Caco-2 (cell line): ENCODE measurements around the gene GABRB3. TPM values are rescaled to one million over a fixed set of nuclear protein-coding genes. Genes with fewer than 3 reads are reported as not detected.

ENCODE experiments used
- BruUV-seq: library from RNA; stranded (reverse); fragments of 400-500 nt; replicated peaks from 2 replicates; lab custom pipeline; 2021; lab: Mats Ljungman, UMichigan
- CTCF ChIA-PET: fragments of 300-600 bp; sonication (Branson Sonifier 250); formaldehyde crosslinking; loops from one replicate; lab custom pipeline; 2022; ENCODE audit warnings: antibody characterized with exemption; lab: Charles Lee
- POLR2A ChIA-PET: fragments of 300-600 bp; sonication (Branson Sonifier 250); formaldehyde crosslinking; loops from one replicate; lab custom pipeline; 2022; ENCODE audit warnings: antibody characterized with exemption; lab: Charles Lee
- DNase-seq, 2 experiments: peaks; one replicate each; pipeline versions ENCODE4 v3.0.0 to v3.0.0-alpha.2; 2020 to 2022
- H3K27me3 ChIP-seq: replicated peaks from 2 replicates; pipeline ENCODE4 v1.6.0; 2011; ENCODE audit warnings: low read length; ENCODE audit not compliant: control insufficient read depth, insufficient read depth
- H3K36me3 ChIP-seq: 2 replicates; pipeline ENCODE4 v1.5.1; 2011; ENCODE audit warnings: low read length; ENCODE audit not compliant: control insufficient read depth, insufficient read depth
- H3K4me1 ChIP-seq: fragments of 250-450 bp; sonication (Bioruptor Pico); 2 replicates; pipeline ENCODE4 v1.5.1; 2020; ENCODE audit warnings: mild to moderate bottlenecking
- H3K4me3 ChIP-seq: 2 replicates; pipeline ENCODE4 v1.5.1; 2011; ENCODE audit warnings: low read depth, mild to moderate bottlenecking, control low read depth, low read length
- H3K9me3 ChIP-seq: fragments of 250-450 bp; sonication (Bioruptor Pico); 2 replicates; pipeline ENCODE4 v1.5.1; 2020; ENCODE audit warnings: mild to moderate bottlenecking, moderate library complexity
- H3K27ac Mint-ChIP-seq: one replicate; pipeline ENCODE4 v1.8.0; 2022; ENCODE audit warnings: mixed read lengths; ENCODE audit not compliant: unreplicated experiment
- H3K27me3 Mint-ChIP-seq: one replicate; pipeline ENCODE4 v1.8.0; 2022; ENCODE audit warnings: mixed read lengths; ENCODE audit not compliant: insufficient read depth, unreplicated experiment
- H3K36me3 Mint-ChIP-seq: one replicate; pipeline ENCODE4 v1.8.0; 2022; ENCODE audit warnings: mild to moderate bottlenecking, mixed read lengths; ENCODE audit not compliant: insufficient read depth, unreplicated experiment
- H3K4me1 Mint-ChIP-seq: one replicate; pipeline ENCODE4 v1.8.0; 2022; ENCODE audit warnings: low read depth, mixed read lengths; ENCODE audit not compliant: unreplicated experiment
- H3K4me3 Mint-ChIP-seq: one replicate; pipeline ENCODE4 v1.8.0; 2022; ENCODE audit warnings: mild to moderate bottlenecking, moderate library complexity, mixed read lengths; ENCODE audit not compliant: unreplicated experiment
- H3K9me3 Mint-ChIP-seq: one replicate; pipeline ENCODE4 v1.8.0; 2022; ENCODE audit warnings: mixed read lengths; ENCODE audit not compliant: unreplicated experiment
- CTCF ChIP-seq, 2 experiments: fragments of 200-600 bp in 1 of 2; IDR thresholded peaks; 1 replicate in 1 of 2; 2 replicates in 1 of 2; pipeline versions ENCODE4 v1.5.1 to v1.8.0; 2011 to 2022; ENCODE audit warnings: antibody characterized with exemption in 1 of 2, control low read depth in 1 of 2, inconsistent platforms in 1 of 2, low read depth in 1 of 2, low read length in 1 of 2, mild to moderate bottlenecking in 1 of 2, moderate library complexity in 1 of 2; ENCODE audit not compliant: insufficient read depth in 1 of 2, severe bottlenecking in 1 of 2, unreplicated experiment in 1 of 2
- intact Hi-C: fragments of 100-400 bp; cut with micrococcal nuclease; formaldehyde crosslinking; loops from one replicate; pipeline ENCODE4 v1.10.0; 2022; ENCODE audit not compliant: unreplicated experiment
- total RNA-seq: library from RNA; stranded (reverse); gene quantifications from 2 replicates; pipeline ENCODE4 v1.2.3, GENCODE V29; 2022

Gene GABRB3
- total RNA-seq, 1 experiment from 2014 or later, result not detected

- Histone ChIP-seq H3K4me3 (no peak overlapping the region), H3K9me3 (peaks cover 5% of the 10 kb centered on the region; the same call in 1 of the 2 replicates), H3K36me3 (no peaks in the 10 kb centered on the region), H3K27me3 (no peaks in the 10 kb centered on the region), H3K4me1 (no peaks in the 10 kb centered on the region)
- Mint-ChIP-seq H3K27me3 (no peaks in the 10 kb centered on the region), H3K4me1 (no peaks in the 10 kb centered on the region), H3K36me3 (no peaks in the 10 kb centered on the region), H3K4me3 (no peak overlapping the region), H3K9me3 (peaks cover 9% of the 10 kb centered on the region), H3K27ac (no peak overlapping the region)
- no TSS peak for BruUV-seq
- no peak for TF ChIP-seq CTCF (IDR thresholded peaks at IDR 0.05; ENCODE audit: insufficient read depth in 1 of 2, low read depth in 1 of 2, low read length in 1 of 2, severe bottlenecking in 1 of 2, unreplicated experiment in 1 of 2)
- DNase-seq, result no peak
- CTCF ChIA-PET, result no interaction called here
- intact Hi-C loops, result no loop called here
- POLR2A ChIA-PET, result no interaction called here
Measured at GRCh38 chr15:26736502-26737248, 36.2 kb downstream of the GABRB3 start.

DNA sequence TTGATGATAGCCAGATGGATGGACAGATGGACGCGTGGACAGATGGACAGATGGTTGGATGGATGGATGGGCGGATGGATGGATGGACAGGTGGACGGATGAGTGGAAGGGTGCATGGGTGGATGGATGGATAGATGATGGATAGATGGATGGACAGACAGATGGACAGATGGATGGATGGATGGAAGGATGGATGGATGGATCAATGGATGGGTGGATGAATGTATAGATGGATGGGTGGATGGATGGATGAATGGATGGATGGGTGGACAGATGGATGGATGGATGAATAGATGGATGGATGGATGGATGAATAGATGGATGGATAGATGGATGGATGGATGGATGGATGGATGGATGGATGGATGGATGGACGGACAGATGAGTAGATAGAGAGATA, 40.9 kb downstream of the GABRB3 start:
- BruUV-seq, result no TSS peak
- H3K4me3 ChIP-seq, result no peak overlapping the region
- Mint-ChIP-seq H3K4me1 (no peaks in the 10 kb centered on the region), H3K36me3 (no peaks in the 10 kb centered on the region), H3K9me3 (peaks cover 21% of the 10 kb centered on the region), H3K4me3 (no peak overlapping the region), H3K27ac (no peak overlapping the region), H3K27me3 (no peaks in the 10 kb centered on the region)
- H3K27me3 ChIP-seq, result no peaks in the 10 kb centered on the region
- intact Hi-C loops, result no loop called here
- 0 out of 2 replicates have a peak, but pooled peaks cover 9% of the 10 kb centered on the region for H3K9me3 ChIP-seq
- no peak for TF ChIP-seq CTCF (IDR thresholded peaks at IDR 0.05; ENCODE audit: insufficient read depth in 1 of 2, low read depth in 1 of 2, low read length in 1 of 2, severe bottlenecking in 1 of 2, unreplicated experiment in 1 of 2)
- H3K4me1 ChIP-seq, result no peaks in the 10 kb centered on the region
- POLR2A ChIA-PET, result no interaction called here
- no peak for DNase-seq
- CTCF ChIA-PET, result no interaction called here
- no peaks in the 10 kb centered on the region for H3K36me3 ChIP-seq

DNA sequence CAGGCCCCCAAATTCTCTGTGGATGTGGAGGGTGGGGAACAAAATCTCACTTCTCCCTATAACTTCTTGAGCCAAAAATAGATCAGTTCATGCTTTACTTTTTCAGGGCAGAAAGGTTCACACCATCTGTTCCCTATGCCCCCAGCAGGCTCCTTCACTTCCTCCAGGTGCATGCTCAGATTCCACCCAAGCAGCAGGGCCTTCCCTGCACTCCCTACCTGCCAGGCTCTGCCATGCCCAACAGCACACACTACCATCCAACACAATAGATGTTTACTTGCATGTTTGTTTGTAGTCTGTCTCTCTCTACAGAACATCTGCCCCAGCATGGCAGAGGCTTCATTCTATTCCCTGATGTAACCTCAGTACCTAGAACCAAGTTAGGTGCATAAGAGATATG, 43.3 kb downstream of the GABRB3 start:
- no peaks in the 10 kb centered on the region for H3K4me1 ChIP-seq
- intact Hi-C loops, result loop anchor here (10.0 kb wide), 1 partner anchor 45 kb away; the partner anchor contains the start of gene GABRB3
- no peaks in the 10 kb centered on the region for H3K4me1 Mint-ChIP-seq
- CTCF ChIA-PET, result no interaction called here
- H3K36me3 Mint-ChIP-seq, result no peaks in the 10 kb centered on the region
- no peaks in the 10 kb centered on the region for H3K36me3 ChIP-seq
- H3K27me3 Mint-ChIP-seq, result no peaks in the 10 kb centered on the region
- TF ChIP-seq CTCF (IDR thresholded peaks at IDR 0.05; ENCODE audit: insufficient read depth in 1 of 2, low read depth in 1 of 2, low read length in 1 of 2, severe bottlenecking in 1 of 2, unreplicated experiment in 1 of 2), result no peak
- no peak overlapping the region for H3K4me3 ChIP-seq
- H3K4me3 Mint-ChIP-seq, result no peak overlapping the region
- H3K9me3 Mint-ChIP-seq, result peaks cover 25% of the 10 kb centered on the region
- H3K9me3 ChIP-seq, result 0 out of 2 replicates have a peak, but pooled peaks cover 9% of the 10 kb centered on the region
- no peaks in the 10 kb centered on the region for H3K27me3 ChIP-seq
- H3K27ac Mint-ChIP-seq, result no peak overlapping the region
- no TSS peak for BruUV-seq
- no peak for DNase-seq
- POLR2A ChIA-PET, result no interaction called here
